ENCODE results near the gene STK39. TPM values are rescaled to one million over a fixed set of nuclear protein-coding genes. Genes with fewer than 3 reads are reported as not detected.

Gene STK39
- total RNA-seq, 2 donors from 2014 or later = 21.5 to 27.9 TPM

- ATAC-seq (replicated peaks) = no peak
- no peaks in the 10 kb centered on the region for H3K27me3 Mint-ChIP-seq
- peaks cover 2% of the 10 kb centered on the region for H3K9me3 Mint-ChIP-seq
- H3K36me3 Mint-ChIP-seq (ENCODE audit: low read depth) = no peaks in the 10 kb centered on the region
- H3K27ac Mint-ChIP-seq = no peak overlapping the region
- H3K4me1 Mint-ChIP-seq = no peaks in the 10 kb centered on the region
- H3K4me3 Mint-ChIP-seq = no peak overlapping the region
These were observed 6.0 kb upstream of the STK39 start for GRCh38 chr2:168253379-168253778.

GRCh38 chr2:168252976-168253375, 5.6 kb upstream of the STK39 start:
- Mint-ChIP-seq H3K4me3 (no peak overlapping the region), H3K27me3 (no peaks in the 10 kb centered on the region), H3K9me3 (no peaks in the 10 kb centered on the region), H3K27ac (no peak overlapping the region), H3K4me1 (no peaks in the 10 kb centered on the region), H3K36me3 (ENCODE audit: low read depth) (no peaks in the 10 kb centered on the region)
- ATAC-seq (replicated peaks) = no peak

DNA sequence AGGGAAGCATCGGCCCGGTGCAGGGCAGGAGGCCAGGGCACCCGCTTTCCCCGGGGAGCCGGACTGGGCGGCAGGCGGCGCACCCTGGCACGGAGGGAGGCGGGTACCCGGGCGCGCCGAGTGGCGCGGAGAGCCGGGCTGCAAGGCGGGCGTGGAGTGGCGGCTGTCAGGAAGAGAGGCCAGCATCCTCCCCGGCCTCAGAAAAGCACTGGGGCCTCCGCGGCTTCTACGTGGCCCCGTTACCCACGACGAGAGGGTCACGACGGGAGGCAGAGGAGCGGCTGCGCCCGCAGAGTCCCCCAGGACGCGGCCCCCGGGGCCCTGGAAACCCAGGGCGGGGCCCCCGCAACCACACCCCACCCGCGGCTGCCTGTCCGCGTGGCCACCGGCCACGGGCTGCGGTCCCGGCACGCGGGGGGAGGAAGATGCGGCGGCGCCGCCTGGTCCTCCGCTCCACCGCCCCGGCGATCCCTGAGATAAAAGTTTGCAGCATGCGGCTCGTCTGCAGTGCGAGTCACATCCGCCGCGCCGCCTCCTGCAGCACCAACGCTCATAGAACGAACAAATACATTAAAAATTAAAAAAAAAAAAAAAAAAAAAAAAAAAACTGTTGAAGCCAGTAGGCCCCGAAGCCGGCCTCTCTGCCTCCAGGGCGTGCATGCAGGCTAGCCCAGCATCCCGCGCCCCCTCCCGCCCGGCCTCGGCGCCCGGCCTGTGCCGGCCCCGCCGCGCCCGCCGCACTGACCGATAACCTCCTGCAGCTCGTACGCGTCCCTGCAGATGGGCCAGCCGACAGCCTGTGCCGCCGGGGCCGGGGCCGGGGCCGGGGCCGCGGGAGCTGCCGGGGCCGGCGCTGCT, 683 bp downstream of the STK39 start:
- Mint-ChIP-seq H3K9me3 (no peaks in the 10 kb centered on the region), H3K36me3 (ENCODE audit: low read depth) (peaks cover 5% of the 10 kb centered on the region), H3K4me1 (peaks cover 5% of the 10 kb centered on the region), H3K27ac (peak overlapping the region; percentile 96), H3K4me3 (peak overlapping the region; percentile 79), H3K27me3 (no peaks in the 10 kb centered on the region)
- peak; percentile 65 for ATAC-seq (replicated peaks)

DNA sequence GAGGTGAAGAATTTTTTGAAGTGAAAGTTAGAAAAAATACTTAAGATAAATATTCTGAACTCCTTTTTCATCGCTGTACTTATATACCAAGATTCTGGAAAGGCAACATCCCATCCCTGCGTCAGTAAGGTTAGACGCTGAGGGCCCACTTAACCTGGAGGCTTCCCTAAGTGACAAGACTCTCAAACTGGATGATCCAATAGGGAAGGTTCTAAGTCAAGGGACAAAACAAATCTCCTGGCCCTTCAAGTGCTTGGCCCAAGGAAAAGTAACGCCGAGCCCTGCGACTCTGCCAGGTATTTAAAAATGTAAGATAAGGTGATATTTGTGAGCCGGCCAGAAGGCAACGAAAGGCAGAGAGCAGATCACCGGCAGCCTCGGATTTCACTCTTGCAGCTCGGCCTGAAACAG, 1.3 kb downstream of the STK39 start:
- Mint-ChIP-seq H3K27me3 (no peaks in the 10 kb centered on the region), H3K36me3 (ENCODE audit: low read depth) (peaks cover 5% of the 10 kb centered on the region), H3K9me3 (no peaks in the 10 kb centered on the region), H3K4me1 (peaks cover 5% of the 10 kb centered on the region), H3K27ac (peak overlapping the region; percentile 96), H3K4me3 (peak overlapping the region; percentile 79)
- no peak for ATAC-seq (replicated peaks)

- H3K27ac Mint-ChIP-seq = peak overlapping the region; percentile 61
- H3K27me3 Mint-ChIP-seq = no peaks in the 10 kb centered on the region
- peaks cover 5% of the 10 kb centered on the region for H3K4me1 Mint-ChIP-seq
- no peak for ATAC-seq (replicated peaks)
- H3K4me3 Mint-ChIP-seq = peak overlapping the region; percentile 79
- peaks cover 5% of the 10 kb centered on the region for H3K36me3 Mint-ChIP-seq (ENCODE audit: low read depth)
- no peaks in the 10 kb centered on the region for H3K9me3 Mint-ChIP-seq
These were observed 2.1 kb downstream of the STK39 start for GRCh38 chr2:168245074-168245825.

DNA sequence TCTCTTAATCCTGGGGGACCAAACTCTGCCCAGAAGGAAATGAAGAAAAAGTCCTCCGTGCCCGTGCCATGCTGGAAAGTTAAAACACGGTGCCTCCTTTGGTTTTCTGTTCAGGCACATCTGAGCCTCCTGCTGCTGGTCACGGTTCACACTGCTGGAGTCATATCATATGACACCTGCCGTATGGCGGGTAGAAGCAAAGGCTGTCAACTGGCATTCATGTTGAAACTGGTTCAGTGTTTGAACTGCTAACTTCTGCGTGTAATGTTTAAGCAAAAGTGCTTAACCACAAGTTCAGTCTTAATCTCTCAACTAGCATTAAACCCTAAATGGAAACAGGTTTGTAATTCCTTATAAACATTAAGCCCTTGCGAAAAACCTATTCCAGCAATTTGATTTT, 3.1 kb downstream of the STK39 start:
- peak overlapping the region; percentile 61 for H3K27ac Mint-ChIP-seq
- H3K36me3 Mint-ChIP-seq (ENCODE audit: low read depth) = peaks cover 5% of the 10 kb centered on the region
- H3K9me3 Mint-ChIP-seq = no peaks in the 10 kb centered on the region
- peak overlapping the region; percentile 79 for H3K4me3 Mint-ChIP-seq
- peaks cover 5% of the 10 kb centered on the region for H3K4me1 Mint-ChIP-seq
- no peaks in the 10 kb centered on the region for H3K27me3 Mint-ChIP-seq
- ATAC-seq (replicated peaks) = peak; percentile 54

GRCh38 chr2:168243061-168243460, 4.3 kb downstream of the STK39 start:
- Mint-ChIP-seq H3K27ac (peak overlapping the region; percentile 61), H3K9me3 (no peaks in the 10 kb centered on the region), H3K4me1 (peaks cover 5% of the 10 kb centered on the region), H3K4me3 (peak overlapping the region; percentile 79), H3K27me3 (no peaks in the 10 kb centered on the region), H3K36me3 (ENCODE audit: low read depth) (peaks cover 5% of the 10 kb centered on the region)
- no peak for ATAC-seq (replicated peaks)

DNA sequence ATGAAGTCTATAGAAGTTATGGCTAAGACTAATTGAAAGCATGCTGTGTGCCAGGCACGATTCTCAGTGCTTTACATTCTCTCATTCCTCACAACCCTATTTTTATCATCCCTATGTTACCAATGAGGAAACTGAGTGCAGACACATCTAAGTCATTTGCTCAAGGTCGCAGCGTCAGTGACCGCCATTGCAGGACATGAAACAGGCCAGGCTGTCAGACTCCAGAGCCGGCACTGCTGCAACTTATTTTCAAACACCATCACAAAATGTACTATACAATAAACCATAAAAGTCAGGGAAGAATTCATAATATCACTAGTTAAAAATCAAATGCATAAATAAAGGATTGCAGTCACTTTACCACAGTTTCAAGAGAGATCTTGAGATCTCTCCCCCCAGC, 5.6 kb downstream of the STK39 start:
- ATAC-seq (replicated peaks) = no peak
- Mint-ChIP-seq H3K27ac (no peak overlapping the region), H3K4me3 (no peak overlapping the region), H3K4me1 (peaks cover 11% of the 10 kb centered on the region), H3K36me3 (ENCODE audit: low read depth) (peaks cover 12% of the 10 kb centered on the region), H3K9me3 (no peaks in the 10 kb centered on the region), H3K27me3 (no peaks in the 10 kb centered on the region)

DNA sequence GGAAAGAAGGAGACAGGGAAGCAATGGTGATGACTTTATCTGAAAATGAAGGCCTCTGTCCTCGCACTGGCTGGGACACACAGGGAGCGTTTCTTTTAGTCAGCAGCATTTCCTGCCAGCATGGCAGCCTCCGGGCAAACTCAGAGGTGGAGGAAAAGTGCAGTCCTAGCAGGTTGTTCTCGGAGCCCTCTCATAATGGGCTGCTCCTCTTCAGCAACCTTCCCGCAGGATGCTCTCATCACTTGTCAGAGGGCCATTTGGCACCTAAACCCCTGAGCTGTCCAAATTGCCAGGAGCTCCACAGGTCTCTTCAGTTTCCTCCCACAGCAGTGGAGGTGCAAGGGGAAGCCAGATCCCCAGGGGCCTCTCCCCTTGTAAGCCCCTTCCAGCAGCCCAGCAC, 6.2 kb downstream of the STK39 start:
- Mint-ChIP-seq H3K4me3 (no peak overlapping the region), H3K27me3 (no peaks in the 10 kb centered on the region), H3K27ac (no peak overlapping the region), H3K9me3 (no peaks in the 10 kb centered on the region), H3K36me3 (ENCODE audit: low read depth) (peaks cover 10% of the 10 kb centered on the region), H3K4me1 (peaks cover 11% of the 10 kb centered on the region)
- ATAC-seq (replicated peaks) = peak; percentile 63

- H3K9me3 Mint-ChIP-seq = no peaks in the 10 kb centered on the region
- H3K36me3 Mint-ChIP-seq (ENCODE audit: low read depth) = peaks cover 7% of the 10 kb centered on the region
- H3K4me3 Mint-ChIP-seq = no peak overlapping the region
- no peak for ATAC-seq (replicated peaks)
- peaks cover 15% of the 10 kb centered on the region for H3K4me1 Mint-ChIP-seq
- H3K27ac Mint-ChIP-seq = no peak overlapping the region
- no peaks in the 10 kb centered on the region for H3K27me3 Mint-ChIP-seq
These were observed 8.1 kb downstream of the STK39 start for GRCh38 chr2:168239281-168239680.

GRCh38 chr2:168237741-168238140, 9.7 kb downstream of the STK39 start:
- H3K27me3 Mint-ChIP-seq = no peaks in the 10 kb centered on the region
- peaks cover 12% of the 10 kb centered on the region for H3K4me1 Mint-ChIP-seq
- peaks cover 12% of the 10 kb centered on the region for H3K36me3 Mint-ChIP-seq (ENCODE audit: low read depth)
- ATAC-seq (replicated peaks) = no peak
- no peak overlapping the region for H3K4me3 Mint-ChIP-seq
- H3K9me3 Mint-ChIP-seq = no peaks in the 10 kb centered on the region
- H3K27ac Mint-ChIP-seq = no peak overlapping the region

DNA sequence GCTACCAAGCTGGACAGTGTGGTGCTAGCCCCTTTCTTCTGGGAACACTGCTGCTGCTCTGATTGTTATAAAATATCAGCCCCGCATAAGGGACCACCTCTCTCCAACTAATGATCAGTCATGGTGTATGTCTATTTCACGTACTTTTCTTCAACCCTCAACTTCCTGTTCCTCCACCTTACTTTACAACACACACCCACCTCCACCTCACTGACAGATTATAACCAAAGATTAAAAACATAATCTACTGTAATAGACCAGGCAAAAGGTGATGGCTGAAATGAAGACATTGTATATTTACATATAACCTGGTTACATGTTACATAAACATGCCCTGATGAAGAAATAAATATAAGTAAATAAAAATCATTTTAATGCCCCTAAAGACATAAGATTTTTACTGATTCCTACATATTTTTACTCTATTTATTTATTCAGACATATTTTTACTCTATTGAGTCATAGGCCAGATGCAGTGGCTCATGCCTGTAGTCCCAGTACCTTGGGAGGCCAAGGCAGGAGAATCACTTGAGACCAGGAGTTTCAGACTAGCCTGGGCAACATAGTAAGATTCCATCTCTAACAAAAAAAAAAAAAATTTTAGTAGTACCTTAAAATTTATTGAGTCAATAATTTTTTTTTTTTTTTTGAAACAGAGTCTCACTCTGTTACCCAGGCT, 12.8 kb downstream of the STK39 start:
- H3K9me3 Mint-ChIP-seq = no peaks in the 10 kb centered on the region
- H3K4me1 Mint-ChIP-seq = peaks cover 20% of the 10 kb centered on the region
- H3K27me3 Mint-ChIP-seq = no peaks in the 10 kb centered on the region
- H3K27ac Mint-ChIP-seq = peak overlapping the region; percentile 6
- H3K4me3 Mint-ChIP-seq = peak overlapping the region; percentile 37
- ATAC-seq (replicated peaks) = peak; percentile 54
- peaks cover 32% of the 10 kb centered on the region for H3K36me3 Mint-ChIP-seq (ENCODE audit: low read depth)

DNA sequence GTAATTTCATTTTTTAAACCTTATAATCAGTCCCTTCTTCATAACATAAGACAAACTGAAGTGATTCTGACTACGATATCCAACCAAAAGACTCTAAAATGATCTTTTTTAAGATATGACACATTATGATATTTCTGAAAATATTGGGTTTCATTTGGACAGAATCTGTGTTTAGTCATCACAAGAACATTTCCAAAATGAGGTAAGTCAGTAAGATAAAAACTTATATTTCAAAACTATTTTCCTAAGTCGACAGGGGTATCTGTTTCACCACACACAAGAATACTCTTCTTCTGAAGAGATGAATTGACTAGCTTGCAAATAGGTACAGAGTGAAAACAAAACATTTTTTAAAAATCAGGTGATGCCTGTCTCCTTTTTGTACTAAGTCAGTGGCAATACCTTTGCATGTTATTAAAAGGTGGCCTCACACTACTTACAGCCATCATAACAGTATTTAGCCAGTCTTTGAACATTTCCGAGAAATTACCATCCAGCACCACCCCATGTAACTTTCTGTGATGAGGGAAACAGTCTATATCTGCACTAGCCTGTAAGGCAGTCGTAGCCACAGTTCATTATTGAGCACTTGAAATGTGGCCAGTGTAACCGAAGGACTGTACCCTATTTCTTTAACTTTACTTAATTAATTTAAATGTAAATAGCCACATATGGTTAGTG, 13.5 kb downstream of the STK39 start:
- peak overlapping the region; percentile 6 for H3K27ac Mint-ChIP-seq
- no peaks in the 10 kb centered on the region for H3K27me3 Mint-ChIP-seq
- ATAC-seq (replicated peaks) = peak; percentile 83
- H3K9me3 Mint-ChIP-seq = no peaks in the 10 kb centered on the region
- peak overlapping the region; percentile 37 for H3K4me3 Mint-ChIP-seq
- H3K36me3 Mint-ChIP-seq (ENCODE audit: low read depth) = peaks cover 32% of the 10 kb centered on the region
- H3K4me1 Mint-ChIP-seq = peaks cover 20% of the 10 kb centered on the region

DNA sequence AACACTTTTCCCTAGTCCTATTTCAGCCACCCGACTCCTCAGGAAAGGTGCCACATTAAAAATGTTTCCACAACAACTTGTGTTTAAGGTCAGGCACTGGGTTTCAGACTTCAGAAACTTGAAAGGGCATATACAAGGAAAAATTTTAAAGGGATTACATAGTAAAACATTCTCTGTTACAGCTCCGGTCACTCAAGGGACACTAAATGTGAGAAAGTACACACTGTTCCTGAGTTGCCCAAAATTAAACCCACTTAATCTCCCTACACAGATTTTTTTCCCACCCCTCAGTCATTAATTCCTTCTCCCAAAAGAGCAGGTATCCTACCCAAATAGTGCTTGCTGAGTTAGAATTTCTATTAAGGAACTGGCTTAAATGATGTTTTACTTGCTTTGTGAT, 14.2 kb downstream of the STK39 start:
- peak overlapping the region; percentile 37 for H3K4me3 Mint-ChIP-seq
- H3K4me1 Mint-ChIP-seq = peaks cover 20% of the 10 kb centered on the region
- H3K27ac Mint-ChIP-seq = no peak overlapping the region
- H3K36me3 Mint-ChIP-seq (ENCODE audit: low read depth) = peaks cover 32% of the 10 kb centered on the region
- ATAC-seq (replicated peaks) = no peak
- no peaks in the 10 kb centered on the region for H3K9me3 Mint-ChIP-seq
- H3K27me3 Mint-ChIP-seq = no peaks in the 10 kb centered on the region

Data from activated T-helper 17 cell treated with anti-CD3 and anti-CD28 coated beads, Interleukin-2, amount 50 U/mL, for 72 hours (primary cell).